CD4-positive, alpha-beta T cell (primary cell): Measurements from ENCODE around the gene TGFBR2. TPM values are rescaled to one million over a fixed set of nuclear protein-coding genes. Genes with fewer than 3 reads are reported as not detected.

Experiments used
- ATAC-seq: fragments of 200-7000 bp; cut with Tn5 transposase; one replicate; pipeline ENCODE4 v1.10.0; 2022; ENCODE audit warnings: mild to moderate bottlenecking; ENCODE audit not compliant: poor library complexity
- CTCF ChIA-PET: fragments of 350-600 bp; sonication (Branson Sonifier 250); formaldehyde crosslinking; loops from one replicate; lab custom pipeline; 2021; ENCODE audit warnings: antibody characterized with exemption, inconsistent platforms; lab: Charles Lee
- POLR2A ChIA-PET: fragments of 350-600 bp; sonication (Branson Sonifier 250); formaldehyde crosslinking; loops from one replicate; lab custom pipeline; 2021; ENCODE audit warnings: antibody characterized with exemption, inconsistent platforms; lab: Charles Lee
- DNase-seq, 14 experiments: peaks; one replicate each; pipeline ENCODE4 v3.0.0-alpha.2; 2013 to 2020; ENCODE audit warnings: mixed read lengths in 2 of 14
- H3K27ac ChIP-seq, 2 donors: one replicate each; pipeline versions ENCODE4 v1.5.1 to v1.7.0; 2013; ENCODE audit warnings: low read length in 2 of 2, low read depth in 1 of 2, mild to moderate bottlenecking in 1 of 2
- H3K27me3 ChIP-seq, 2 experiments: 1 replicate in 1 of 2; 2 replicates in 1 of 2; pipeline versions ENCODE4 v1.6.1 to v1.7.0; 2013; ENCODE audit warnings: low read length in 2 of 2, control low read depth in 1 of 2, mild to moderate bottlenecking in 1 of 2, moderate library complexity in 1 of 2; ENCODE audit not compliant: insufficient read depth in 2 of 2, control insufficient read depth in 1 of 2
- H3K36me3 ChIP-seq: one replicate; pipeline ENCODE4 v1.6.1; 2013; ENCODE audit warnings: low read length, control low read depth; ENCODE audit not compliant: insufficient read depth
- H3K4me1 ChIP-seq: one replicate; pipeline ENCODE4 v1.6.1; 2013; ENCODE audit warnings: low read length, control low read depth; ENCODE audit not compliant: insufficient read depth
- H3K4me3 ChIP-seq: one replicate; pipeline ENCODE4 v1.5.1; 2013; ENCODE audit warnings: mild to moderate bottlenecking, low read length, moderate library complexity
- H3K9me3 ChIP-seq, 2 experiments: 1 replicate in 1 of 2; 2 replicates in 1 of 2; pipeline versions ENCODE4 v1.6.1 to v1.7.0; 2013; ENCODE audit warnings: low read length in 2 of 2, mild to moderate bottlenecking in 2 of 2, control low read depth in 1 of 2, moderate library complexity in 1 of 2; ENCODE audit not compliant: control insufficient read depth in 1 of 2, insufficient read depth in 1 of 2
- H3K27ac Mint-ChIP-seq: one replicate; pipeline ENCODE4 v1.8.0; 2020; ENCODE audit warnings: mixed read lengths
- H3K27me3 Mint-ChIP-seq: one replicate; pipeline ENCODE4 v1.8.0; 2021; ENCODE audit warnings: mixed read lengths
- H3K36me3 Mint-ChIP-seq: one replicate; pipeline ENCODE4 v1.8.0; 2021; ENCODE audit warnings: low read depth, mixed read lengths
- H3K4me1 Mint-ChIP-seq: one replicate; pipeline ENCODE4 v1.8.0; 2021; ENCODE audit warnings: low read depth, mixed read lengths
- H3K4me3 Mint-ChIP-seq: one replicate; pipeline ENCODE4 v1.8.0; 2020; ENCODE audit warnings: mild to moderate bottlenecking, mixed read lengths
- H3K9me3 Mint-ChIP-seq: one replicate; pipeline ENCODE4 v1.8.0; 2020; ENCODE audit warnings: mixed read lengths
- intact Hi-C, 2 experiments: fragments of 100-400 bp; cut with DNase I in 1 of 2; cut with micrococcal nuclease in 1 of 2; formaldehyde crosslinking; loops; one replicate each; pipeline versions ENCODE4 v1.15.1 to v1.9.0; 2023 to 2025; cut with DNase I, micrococcal nuclease
- total RNA-seq, 174 experiments: library from RNA in 2 of 174; stranded (reverse) in 2 of 174; gene quantifications; one replicate each; pipeline ENCODE4 v1.2.3 and lab custom pipeline; 2021 to 2026
- TF ChIP-seq, protein P1 (sequence below): fragments of 200-600 bp; IDR thresholded peaks from one replicate; pipeline ENCODE4 v1.8.0; 2022; ENCODE audit warnings: antibody characterized with exemption, mild to moderate bottlenecking

The TGFBR2 gene
- total RNA-seq, 2 experiments from 2014 or later: 203 to 205 TPM

DNA sequence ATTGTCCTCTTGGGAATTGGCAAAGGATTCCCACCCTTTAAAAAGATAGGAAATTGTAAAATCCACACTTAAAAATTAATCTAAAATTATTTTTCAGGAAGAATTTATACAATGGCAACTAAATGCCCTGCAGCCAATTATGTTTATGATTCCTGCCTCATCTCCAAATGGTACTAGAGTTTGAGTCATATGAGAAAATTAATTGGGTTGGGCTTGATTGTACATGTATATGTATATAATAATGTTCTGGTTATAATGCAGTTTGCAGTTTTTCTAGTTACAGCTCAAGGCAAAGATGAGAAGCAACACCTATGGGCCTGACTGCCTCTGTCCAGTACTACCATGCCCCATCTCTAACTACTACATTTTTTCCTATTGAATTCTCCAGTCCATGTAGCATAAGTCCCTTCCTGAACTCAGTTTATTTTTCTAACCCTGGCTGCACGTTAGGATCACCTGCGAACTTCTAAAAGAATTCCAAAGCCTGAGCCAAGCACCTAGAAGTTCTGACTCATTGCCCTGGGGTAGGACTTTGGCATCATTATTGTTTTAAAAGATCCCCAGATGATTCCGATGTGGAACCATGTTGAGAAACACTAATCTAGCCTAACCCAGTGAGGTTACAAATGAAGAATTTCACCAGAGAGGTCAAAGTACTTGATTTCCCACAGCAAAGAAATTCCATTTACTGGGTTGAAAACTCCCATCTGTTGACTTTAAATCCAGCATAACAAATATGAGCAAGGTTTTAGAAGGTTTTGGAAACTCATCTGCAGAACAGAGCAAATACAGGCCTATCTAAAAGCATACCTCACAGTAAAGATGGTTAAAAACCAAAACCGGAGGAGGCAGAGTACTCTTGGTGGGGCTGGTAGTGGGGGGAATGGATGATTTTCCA lies 19.4 kb downstream of the TGFBR2 start:
- Mint-ChIP-seq H3K4me1 (peaks cover 98% of the 10 kb centered on the region), H3K36me3 (peaks cover 89% of the 10 kb centered on the region), H3K27ac (peak overlapping the region; percentile 96), H3K9me3 (no peaks in the 10 kb centered on the region), H3K4me3 (peak overlapping the region; percentile 50), H3K27me3 (no peaks in the 10 kb centered on the region)
- peak overlapping the region; percentile 46 to 57 for H3K27ac ChIP-seq
- H3K4me3 ChIP-seq: no peak overlapping the region
- POLR2A ChIA-PET: interaction anchor here (1.8 to 2.3 kb wide), 4 partner anchors 8 to 18 kb away, joined by 5 to 10 read pairs (median 7); no protein-coding TSS in a partner anchor
- no peaks in the 10 kb centered on the region for H3K9me3 ChIP-seq
- TF ChIP-seq, protein P1, sequence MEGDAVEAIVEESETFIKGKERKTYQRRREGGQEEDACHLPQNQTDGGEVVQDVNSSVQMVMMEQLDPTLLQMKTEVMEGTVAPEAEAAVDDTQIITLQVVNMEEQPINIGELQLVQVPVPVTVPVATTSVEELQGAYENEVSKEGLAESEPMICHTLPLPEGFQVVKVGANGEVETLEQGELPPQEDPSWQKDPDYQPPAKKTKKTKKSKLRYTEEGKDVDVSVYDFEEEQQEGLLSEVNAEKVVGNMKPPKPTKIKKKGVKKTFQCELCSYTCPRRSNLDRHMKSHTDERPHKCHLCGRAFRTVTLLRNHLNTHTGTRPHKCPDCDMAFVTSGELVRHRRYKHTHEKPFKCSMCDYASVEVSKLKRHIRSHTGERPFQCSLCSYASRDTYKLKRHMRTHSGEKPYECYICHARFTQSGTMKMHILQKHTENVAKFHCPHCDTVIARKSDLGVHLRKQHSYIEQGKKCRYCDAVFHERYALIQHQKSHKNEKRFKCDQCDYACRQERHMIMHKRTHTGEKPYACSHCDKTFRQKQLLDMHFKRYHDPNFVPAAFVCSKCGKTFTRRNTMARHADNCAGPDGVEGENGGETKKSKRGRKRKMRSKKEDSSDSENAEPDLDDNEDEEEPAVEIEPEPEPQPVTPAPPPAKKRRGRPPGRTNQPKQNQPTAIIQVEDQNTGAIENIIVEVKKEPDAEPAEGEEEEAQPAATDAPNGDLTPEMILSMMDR: no peak
- no peak for ATAC-seq
- H3K4me1 ChIP-seq: peaks cover 70% of the 10 kb centered on the region
- intact Hi-C loops: loop anchor here (2.0 to 5.0 kb wide), 2 partner anchors 13 to 188 kb away; no protein-coding TSS in a partner anchor
- no peaks in the 10 kb centered on the region for H3K27me3 ChIP-seq
- CTCF ChIA-PET: interaction anchor here (1.0 to 1.5 kb wide), 4 partner anchors 10 to 308 kb away, joined by 3 to 5 read pairs (median 3); no protein-coding TSS in a partner anchor
- peaks cover 23% of the 10 kb centered on the region for H3K36me3 ChIP-seq
- DNase-seq: no peak

DNA sequence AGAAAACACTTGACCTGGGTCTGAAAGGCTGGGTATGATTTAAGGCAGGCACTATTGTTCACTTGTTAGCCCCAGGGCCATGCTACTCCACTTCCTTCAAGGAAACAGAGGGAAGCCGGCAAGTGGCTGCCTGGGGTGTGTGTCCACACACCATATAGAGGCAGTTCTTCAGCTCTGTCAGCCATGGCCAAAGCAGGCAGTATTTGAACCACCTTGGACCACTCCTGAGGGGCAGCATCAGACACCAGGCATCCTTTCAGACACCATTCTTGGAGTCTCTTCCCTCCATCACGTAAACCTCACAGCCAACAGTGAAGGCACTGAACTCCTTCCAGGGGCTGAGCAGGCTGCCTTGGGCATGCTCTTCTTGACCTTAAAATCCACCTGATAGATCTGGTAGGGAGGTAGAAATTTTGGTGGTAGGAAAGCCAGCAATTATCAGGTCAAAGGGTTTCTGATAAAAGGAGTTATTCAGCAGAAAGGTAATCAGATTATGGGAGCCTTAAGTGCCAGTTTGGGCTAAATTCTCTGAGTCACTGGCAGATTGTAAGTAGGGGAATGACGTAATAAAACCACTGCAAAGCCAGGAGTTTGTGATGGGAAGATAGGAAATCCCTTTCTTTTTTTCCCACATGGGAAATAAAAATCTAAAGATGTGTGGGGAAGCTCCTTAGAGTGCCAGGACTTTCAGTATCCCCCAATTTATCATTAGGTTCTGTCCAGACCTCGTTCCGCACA lies 20.2 kb downstream of the TGFBR2 start:
- no peak overlapping the region for H3K4me3 ChIP-seq
- CTCF ChIA-PET: no interaction called here
- H3K27ac ChIP-seq: peak overlapping the region; percentile 46 to 57
- peaks cover 21% of the 10 kb centered on the region for H3K36me3 ChIP-seq
- H3K9me3 ChIP-seq: no peaks in the 10 kb centered on the region
- intact Hi-C loops: loop anchor here (2.0 to 5.0 kb wide), 2 partner anchors 14 to 189 kb away; no protein-coding TSS in a partner anchor
- Mint-ChIP-seq H3K27me3 (no peaks in the 10 kb centered on the region), H3K9me3 (no peaks in the 10 kb centered on the region), H3K36me3 (peaks cover 88% of the 10 kb centered on the region), H3K4me3 (peak overlapping the region; percentile 50), H3K4me1 (peaks cover 98% of the 10 kb centered on the region), H3K27ac (peak overlapping the region; percentile 96)
- no peak for DNase-seq
- no peaks in the 10 kb centered on the region for H3K27me3 ChIP-seq
- POLR2A ChIA-PET: interaction anchor here (0.9 to 1.8 kb wide), 2 partner anchors 11 to 13 kb away, joined by 3 to 5 read pairs; no protein-coding TSS in a partner anchor
- H3K4me1 ChIP-seq: peaks cover 68% of the 10 kb centered on the region
- ATAC-seq: no peak
- TF ChIP-seq, protein P1: no peak
